CD4-positive, alpha-beta T cell (primary cell): Measurements from ENCODE around the gene NEU1. TPM values are rescaled to one million over a fixed set of nuclear protein-coding genes. Genes with fewer than 3 reads are reported as not detected.

Experiments
- ATAC-seq: fragments of 200-7000 bp; cut with Tn5 transposase; one replicate; pipeline ENCODE4 v1.10.0; 2022; ENCODE audit warnings: mild to moderate bottlenecking; ENCODE audit not compliant: poor library complexity
- CTCF ChIA-PET: fragments of 350-600 bp; sonication (Branson Sonifier 250); formaldehyde crosslinking; loops from one replicate; lab custom pipeline; 2021; ENCODE audit warnings: antibody characterized with exemption, inconsistent platforms; lab: Charles Lee
- POLR2A ChIA-PET: fragments of 350-600 bp; sonication (Branson Sonifier 250); formaldehyde crosslinking; loops from one replicate; lab custom pipeline; 2021; ENCODE audit warnings: antibody characterized with exemption, inconsistent platforms; lab: Charles Lee
- DNase-seq, 14 experiments: peaks; one replicate each; pipeline ENCODE4 v3.0.0-alpha.2; 2013 to 2020; ENCODE audit warnings: mixed read lengths in 2 of 14
- H3K27ac ChIP-seq, 2 donors: one replicate each; pipeline versions ENCODE4 v1.5.1 to v1.7.0; 2013; ENCODE audit warnings: low read length in 2 of 2, low read depth in 1 of 2, mild to moderate bottlenecking in 1 of 2
- H3K27me3 ChIP-seq, 2 experiments: 1 replicate in 1 of 2; 2 replicates in 1 of 2; pipeline versions ENCODE4 v1.6.1 to v1.7.0; 2013; ENCODE audit warnings: low read length in 2 of 2, control low read depth in 1 of 2, mild to moderate bottlenecking in 1 of 2, moderate library complexity in 1 of 2; ENCODE audit not compliant: insufficient read depth in 2 of 2, control insufficient read depth in 1 of 2
- H3K36me3 ChIP-seq: one replicate; pipeline ENCODE4 v1.6.1; 2013; ENCODE audit warnings: low read length, control low read depth; ENCODE audit not compliant: insufficient read depth
- H3K4me1 ChIP-seq: one replicate; pipeline ENCODE4 v1.6.1; 2013; ENCODE audit warnings: low read length, control low read depth; ENCODE audit not compliant: insufficient read depth
- H3K4me3 ChIP-seq: one replicate; pipeline ENCODE4 v1.5.1; 2013; ENCODE audit warnings: mild to moderate bottlenecking, low read length, moderate library complexity
- H3K9me3 ChIP-seq, 2 experiments: 1 replicate in 1 of 2; 2 replicates in 1 of 2; pipeline versions ENCODE4 v1.6.1 to v1.7.0; 2013; ENCODE audit warnings: low read length in 2 of 2, mild to moderate bottlenecking in 2 of 2, control low read depth in 1 of 2, moderate library complexity in 1 of 2; ENCODE audit not compliant: control insufficient read depth in 1 of 2, insufficient read depth in 1 of 2
- H3K27ac Mint-ChIP-seq: one replicate; pipeline ENCODE4 v1.8.0; 2020; ENCODE audit warnings: mixed read lengths
- H3K27me3 Mint-ChIP-seq: one replicate; pipeline ENCODE4 v1.8.0; 2021; ENCODE audit warnings: mixed read lengths
- H3K36me3 Mint-ChIP-seq: one replicate; pipeline ENCODE4 v1.8.0; 2021; ENCODE audit warnings: low read depth, mixed read lengths
- H3K4me1 Mint-ChIP-seq: one replicate; pipeline ENCODE4 v1.8.0; 2021; ENCODE audit warnings: low read depth, mixed read lengths
- H3K4me3 Mint-ChIP-seq: one replicate; pipeline ENCODE4 v1.8.0; 2020; ENCODE audit warnings: mild to moderate bottlenecking, mixed read lengths
- H3K9me3 Mint-ChIP-seq: one replicate; pipeline ENCODE4 v1.8.0; 2020; ENCODE audit warnings: mixed read lengths
- CTCF ChIP-seq: fragments of 200-600 bp; IDR thresholded peaks from one replicate; pipeline ENCODE4 v1.8.0; 2022; ENCODE audit warnings: antibody characterized with exemption, mild to moderate bottlenecking
- intact Hi-C, 2 experiments: fragments of 100-400 bp; cut with DNase I in 1 of 2; cut with micrococcal nuclease in 1 of 2; formaldehyde crosslinking; loops; one replicate each; pipeline versions ENCODE4 v1.15.1 to v1.9.0; 2023 to 2025; cut with DNase I, micrococcal nuclease
- total RNA-seq, 174 experiments: library from RNA in 2 of 174; stranded (reverse) in 2 of 174; gene quantifications; one replicate each; pipeline ENCODE4 v1.2.3 and lab custom pipeline; 2021 to 2026

NEU1 gene
- total RNA-seq, 2 experiments from 2014 or later, result 19.7 to 21.1 TPM

DNA sequence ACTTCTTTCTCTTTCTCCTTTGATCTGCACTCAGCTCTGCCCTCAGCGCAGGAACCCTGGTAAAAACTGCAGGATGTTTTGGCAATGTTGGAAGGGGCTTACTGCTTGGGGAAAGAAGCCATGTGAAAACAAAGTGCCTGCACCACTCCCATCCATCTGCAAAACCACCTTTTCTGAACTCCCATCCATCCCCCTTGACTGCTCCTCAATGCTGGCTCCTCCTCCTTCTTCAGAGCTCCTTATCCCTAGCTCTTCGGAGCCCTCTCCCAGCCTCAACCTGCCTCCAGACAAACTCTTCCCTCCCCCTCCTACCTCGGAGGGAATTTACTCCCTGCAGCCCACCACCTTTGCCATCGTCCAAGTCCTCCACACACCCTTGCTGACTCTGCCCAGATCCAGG lies 43.5 kb upstream of the NEU1 start:
- H3K4me3 ChIP-seq, result no peak overlapping the region
- Mint-ChIP-seq H3K9me3 (no peaks in the 10 kb centered on the region), H3K4me3 (peak overlapping the region; percentile 54), H3K27me3 (no peaks in the 10 kb centered on the region), H3K4me1 (peaks cover 12% of the 10 kb centered on the region), H3K36me3 (no peaks in the 10 kb centered on the region), H3K27ac (no peak overlapping the region)
- intact Hi-C loops, result no loop called here
- DNase-seq, result no peak
- no peak overlapping the region for H3K27ac ChIP-seq
- ATAC-seq, result no peak
- no peak for TF ChIP-seq CTCF
- H3K36me3 ChIP-seq, result no peaks in the 10 kb centered on the region
- CTCF ChIA-PET, result no interaction called here
- no peaks in the 10 kb centered on the region for H3K9me3 ChIP-seq
- H3K4me1 ChIP-seq, result peaks cover 12% of the 10 kb centered on the region
- POLR2A ChIA-PET, result no interaction called here
- no peaks in the 10 kb centered on the region for H3K27me3 ChIP-seq

DNA sequence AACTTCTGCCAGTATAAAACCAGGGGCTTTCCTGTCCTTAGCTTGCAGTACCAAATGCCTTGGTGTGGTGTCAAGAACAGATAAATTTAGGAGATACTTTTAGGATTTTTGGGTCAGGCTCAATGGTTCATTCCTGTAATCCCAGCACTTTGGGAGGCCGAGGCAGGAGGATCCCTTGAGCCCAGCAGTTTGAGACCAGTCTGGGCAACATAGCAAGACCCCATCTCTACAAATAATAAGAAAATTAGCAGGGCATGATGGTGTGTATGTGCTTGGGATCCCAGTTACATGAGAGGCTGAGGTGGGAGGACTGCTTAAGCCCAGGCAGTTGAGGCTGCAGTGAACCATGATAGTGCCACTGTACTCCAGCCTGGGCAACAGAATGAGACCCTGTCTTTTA lies 42.4 kb upstream of the NEU1 start:
- CTCF ChIA-PET, result interaction anchor here (0.6 kb wide), 1 partner anchor 918 kb away, joined by 3 read pairs; no protein-coding TSS in a partner anchor
- POLR2A ChIA-PET, result no interaction called here
- H3K4me1 Mint-ChIP-seq, result peaks cover 12% of the 10 kb centered on the region

DNA sequence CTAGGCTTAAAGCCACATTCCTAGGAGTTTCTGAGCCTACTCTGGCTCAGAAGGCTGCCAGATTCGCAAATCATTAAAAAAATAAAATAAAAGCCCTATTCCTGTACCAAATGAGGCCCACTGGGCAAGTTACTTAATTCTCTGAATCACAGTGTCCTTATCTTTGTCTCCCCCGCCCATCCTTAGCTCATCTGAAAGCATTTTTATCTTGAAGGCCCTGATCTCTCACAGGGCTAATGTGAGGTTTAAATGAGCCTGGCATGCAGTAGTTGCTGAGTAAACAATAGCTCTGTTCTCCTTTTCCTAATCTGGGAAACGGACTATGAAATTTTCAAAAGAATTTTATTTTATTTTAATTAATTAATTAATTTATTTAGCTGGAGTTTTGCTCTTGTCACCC lies 41.3 kb upstream of the NEU1 start:
- Mint-ChIP-seq H3K27ac (peak overlapping the region; percentile 17), H3K9me3 (no peaks in the 10 kb centered on the region)
- POLR2A ChIA-PET, result interaction anchor here (0.9 to 1.2 kb wide), 2 partner anchors 67 to 73 kb away, joined by 3 to 5 read pairs; no protein-coding TSS in a partner anchor

More for the DNA sequence above, 42.4 kb upstream of the NEU1 start:
- no peaks in the 10 kb centered on the region for H3K9me3 Mint-ChIP-seq
- no peaks in the 10 kb centered on the region for H3K36me3 Mint-ChIP-seq
- no peaks in the 10 kb centered on the region for H3K9me3 ChIP-seq
- TF ChIP-seq CTCF, result no peak
- H3K27ac Mint-ChIP-seq, result no peak overlapping the region
- peaks cover 19% of the 10 kb centered on the region for H3K4me1 ChIP-seq
- ATAC-seq (no peak), DNase-seq (no peak)
- H3K27ac ChIP-seq, result no peak overlapping the region
- no peak overlapping the region for H3K4me3 Mint-ChIP-seq
- H3K27me3 ChIP-seq, result no peaks in the 10 kb centered on the region
- no peaks in the 10 kb centered on the region for H3K36me3 ChIP-seq
- H3K27me3 Mint-ChIP-seq, result no peaks in the 10 kb centered on the region
- intact Hi-C loops, result no loop called here
- no peak overlapping the region for H3K4me3 ChIP-seq

More for the DNA sequence above, 41.3 kb upstream of the NEU1 start:
- no peak for ATAC-seq
- no peaks in the 10 kb centered on the region for H3K27me3 ChIP-seq
- H3K27me3 Mint-ChIP-seq, result no peaks in the 10 kb centered on the region
- CTCF ChIA-PET, result no interaction called here
- no peaks in the 10 kb centered on the region for H3K36me3 ChIP-seq
- intact Hi-C loops, result loop anchor here in 1 of 2 experiments (5.0 kb wide), 1 partner anchor 1368 kb away; the partner anchor contains the start of genes RPS18 and VPS52
- DNase-seq, result no peak
- no peak overlapping the region for H3K4me3 ChIP-seq
- H3K36me3 Mint-ChIP-seq, result no peaks in the 10 kb centered on the region
- no peak overlapping the region for H3K4me3 Mint-ChIP-seq
- H3K27ac ChIP-seq, result no peak overlapping the region
- H3K4me1 Mint-ChIP-seq, result peaks cover 21% of the 10 kb centered on the region
- TF ChIP-seq CTCF, result no peak
- H3K4me1 ChIP-seq, result peaks cover 28% of the 10 kb centered on the region
- H3K9me3 ChIP-seq, result no peaks in the 10 kb centered on the region
